Measurements from ENCODE around the gene NUP214.

Gene NUP214

DNA sequence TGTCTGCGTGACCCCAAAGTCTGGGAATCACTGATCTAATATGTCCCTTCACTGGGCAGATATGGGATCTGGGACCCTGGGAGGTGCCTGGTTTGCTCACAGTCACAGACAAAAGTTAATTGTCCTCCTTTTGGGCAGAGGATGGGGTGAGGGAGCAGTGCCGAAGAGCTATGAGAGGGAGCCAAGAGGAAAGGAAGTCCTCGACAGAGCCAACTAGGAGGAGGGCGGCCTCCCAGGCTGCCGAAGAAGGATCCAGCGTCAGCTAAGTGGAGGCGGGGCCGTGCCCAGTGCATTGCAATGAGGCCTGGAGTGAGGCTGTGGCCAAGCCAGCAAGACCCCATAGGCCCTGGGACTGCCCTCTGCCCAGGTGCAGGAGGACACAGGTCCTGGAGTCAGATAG lies 17.6 kb upstream of the NUP214 start (continued):
- TF ChIP-seq ZNF10 (tag by site-specific recombination; IDR thresholded peaks at IDR 0.05), result no peak

DNA sequence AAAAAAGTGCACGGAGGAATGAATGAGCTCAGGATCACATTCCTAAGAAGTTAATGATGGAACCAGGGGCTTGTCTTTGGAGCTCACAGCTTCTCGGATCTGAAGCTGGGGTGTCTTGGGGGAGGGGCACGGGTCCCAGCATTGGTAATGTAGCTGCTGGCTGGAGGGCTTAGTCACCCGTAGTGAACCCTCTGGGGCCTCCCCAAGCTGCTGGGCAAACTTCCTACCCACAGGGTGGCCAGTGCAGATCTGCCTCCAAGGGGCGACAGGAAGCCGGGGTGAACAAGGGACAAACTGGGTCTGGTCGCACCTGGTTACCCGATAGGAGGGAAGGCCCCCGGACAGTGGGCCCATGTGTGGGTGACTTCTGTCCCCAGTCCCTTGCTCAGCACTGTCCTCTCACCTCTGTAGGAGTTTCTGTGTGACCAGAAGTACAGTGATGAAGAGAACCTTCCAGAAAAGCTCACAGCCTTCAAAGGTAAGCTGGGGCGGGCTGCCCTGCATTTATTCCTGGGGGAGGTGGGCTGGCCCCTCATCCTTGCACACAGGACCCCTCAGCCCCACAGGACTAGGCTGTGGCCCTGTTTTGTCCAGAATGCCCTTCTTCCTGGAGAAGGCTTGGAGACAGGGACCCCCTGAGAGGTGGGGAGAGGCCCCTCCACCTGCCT lies 14.1 kb upstream of the NUP214 start:
- CTCF ChIA-PET, result interaction anchor here (0.6 to 2.5 kb wide), 2 partner anchors 11 to 54 kb away, joined by 3 to 15 read pairs; no protein-coding TSS in a partner anchor
- Histone ChIP-seq H3K9me3 (ENCODE audit: control insufficient read depth, insufficient read depth, low read depth, low read length) (no peaks in the 10 kb centered on the region), H3K36me3 (ENCODE audit: control insufficient read depth in 2 of 2, insufficient read depth in 1 of 2, low read length in 2 of 2) (peaks cover 0 to 7% of the 10 kb centered on the region in 2 experiments; a peak in 1 of 3 replicates), H3K4me1 (ENCODE audit: control insufficient read depth, insufficient read depth, low read length) (no peaks in the 10 kb centered on the region), H3K27ac (ENCODE audit: extremely low read depth, low read depth, low read length) (no peak overlapping the region), H3K4me3 (ENCODE audit: low read depth, low read length) (no peak overlapping the region)
- TF ChIP-seq ZNF398 (tag by site-specific recombination; IDR thresholded peaks at IDR 0.05) (no peak), ZNF155 (tag by site-specific recombination; IDR thresholded peaks at IDR 0.05) (no peak)
- POLR2A ChIA-PET, result interaction anchor here (0.6 to 2.0 kb wide), 3 partner anchors 14 to 317 kb away, joined by 3 to 10 read pairs (median 4); partner anchors contain the start of gene NUP214

DNA sequence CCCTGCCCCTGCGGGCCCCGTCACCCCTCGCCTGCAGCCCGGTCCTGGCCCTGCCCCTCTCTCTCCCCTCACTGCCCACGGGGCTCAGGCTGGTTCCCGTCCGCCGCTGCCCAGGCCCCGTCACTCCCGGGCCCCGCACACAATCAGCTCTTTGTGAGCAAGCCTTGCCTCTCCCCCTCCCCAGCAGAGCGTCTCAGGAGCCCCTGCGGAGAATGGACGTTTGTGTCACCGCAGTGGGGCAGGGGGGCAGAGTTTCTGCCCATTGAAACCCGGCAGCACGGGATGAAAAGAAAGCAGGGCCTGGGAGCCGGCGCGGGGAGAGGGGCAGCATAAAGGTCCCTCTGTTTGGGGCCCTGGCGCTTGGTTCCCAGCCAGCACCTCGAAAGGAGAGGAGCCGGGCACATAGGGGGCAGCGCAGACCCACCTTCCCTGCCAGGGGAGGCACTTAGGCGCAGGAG lies 13.5 kb upstream of the NUP214 start:
- Histone ChIP-seq H3K4me3 (ENCODE audit: low read depth, low read length) (no peak overlapping the region), H3K36me3 (ENCODE audit: control insufficient read depth in 2 of 2, insufficient read depth in 1 of 2, low read length in 2 of 2) (peaks cover 0 to 7% of the 10 kb centered on the region in 2 experiments; a peak in 1 of 3 replicates), H3K27ac (ENCODE audit: extremely low read depth, low read depth, low read length) (no peak overlapping the region), H3K4me1 (ENCODE audit: control insufficient read depth, insufficient read depth, low read length) (no peaks in the 10 kb centered on the region), H3K9me3 (ENCODE audit: control insufficient read depth, insufficient read depth, low read depth, low read length) (no peaks in the 10 kb centered on the region)
- ChIA-PET CTCF (interaction anchor here (0.6 to 2.5 kb wide), 2 partner anchors 12 to 54 kb away, joined by 3 to 15 read pairs; no protein-coding TSS in a partner anchor), POLR2A (interaction anchor here (1.7 to 2.4 kb wide), 2 partner anchors 13 to 15 kb away, joined by 4 to 11 read pairs; partner anchors contain the start of genes AIF1L and NUP214)
- TF ChIP-seq ZNF2 (tag by site-specific recombination; IDR thresholded peaks at IDR 0.05) (no peak), ZIC2 (tag by site-specific recombination; IDR thresholded peaks at IDR 0.05) (0 out of 2 replicates have a peak, but pooled peaks have one; percentile 11)

DNA sequence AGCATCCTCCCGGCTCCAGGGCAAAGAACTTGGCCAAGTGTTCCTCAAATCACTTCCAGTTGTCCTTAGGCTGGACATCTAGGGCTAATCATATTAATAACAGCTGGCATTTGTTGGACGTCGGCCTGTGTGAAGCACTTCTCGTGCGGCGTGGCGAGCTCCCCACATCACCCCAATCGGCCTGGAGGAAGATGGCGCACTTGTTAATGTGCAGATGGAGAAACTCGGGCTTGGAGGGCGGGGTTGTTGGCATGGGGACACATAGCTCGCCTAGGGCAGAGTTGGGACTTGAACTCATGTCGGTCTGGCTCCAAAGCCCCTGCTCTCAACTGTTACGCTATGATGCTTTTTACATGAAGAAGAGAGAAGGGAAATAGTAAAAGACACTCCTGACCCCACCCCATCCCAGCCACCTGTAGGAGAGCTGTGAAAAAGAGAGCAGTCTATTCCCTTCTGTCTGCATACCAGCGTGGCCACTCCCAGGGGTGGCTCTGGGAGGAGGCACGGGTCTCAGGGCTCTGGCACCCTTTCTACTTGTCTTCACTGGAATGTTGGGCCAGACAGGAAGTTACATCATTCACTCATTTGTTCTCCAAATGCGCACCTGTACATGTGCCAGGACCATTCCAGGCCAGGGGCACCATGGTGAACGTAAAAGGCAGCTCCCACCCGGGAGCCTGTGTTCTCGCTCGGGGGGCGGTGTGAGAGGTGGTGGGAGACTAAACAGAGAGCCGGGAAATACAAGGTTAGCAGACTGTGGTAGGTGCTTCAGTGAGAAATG lies 12.8 kb upstream of the NUP214 start:
- Histone ChIP-seq H3K36me3 (ENCODE audit: control insufficient read depth in 2 of 2, insufficient read depth in 1 of 2, low read length in 2 of 2) (peaks cover 0 to 8% of the 10 kb centered on the region in 2 experiments; a peak in 1 of 3 replicates), H3K27ac (ENCODE audit: extremely low read depth, low read depth, low read length) (no peak overlapping the region)
- CTCF ChIA-PET, result interaction anchor here (1.2 kb wide), 1 partner anchor 28 kb away, joined by 4 read pairs; no protein-coding TSS in a partner anchor
- TF ChIP-seq, protein P1, sequence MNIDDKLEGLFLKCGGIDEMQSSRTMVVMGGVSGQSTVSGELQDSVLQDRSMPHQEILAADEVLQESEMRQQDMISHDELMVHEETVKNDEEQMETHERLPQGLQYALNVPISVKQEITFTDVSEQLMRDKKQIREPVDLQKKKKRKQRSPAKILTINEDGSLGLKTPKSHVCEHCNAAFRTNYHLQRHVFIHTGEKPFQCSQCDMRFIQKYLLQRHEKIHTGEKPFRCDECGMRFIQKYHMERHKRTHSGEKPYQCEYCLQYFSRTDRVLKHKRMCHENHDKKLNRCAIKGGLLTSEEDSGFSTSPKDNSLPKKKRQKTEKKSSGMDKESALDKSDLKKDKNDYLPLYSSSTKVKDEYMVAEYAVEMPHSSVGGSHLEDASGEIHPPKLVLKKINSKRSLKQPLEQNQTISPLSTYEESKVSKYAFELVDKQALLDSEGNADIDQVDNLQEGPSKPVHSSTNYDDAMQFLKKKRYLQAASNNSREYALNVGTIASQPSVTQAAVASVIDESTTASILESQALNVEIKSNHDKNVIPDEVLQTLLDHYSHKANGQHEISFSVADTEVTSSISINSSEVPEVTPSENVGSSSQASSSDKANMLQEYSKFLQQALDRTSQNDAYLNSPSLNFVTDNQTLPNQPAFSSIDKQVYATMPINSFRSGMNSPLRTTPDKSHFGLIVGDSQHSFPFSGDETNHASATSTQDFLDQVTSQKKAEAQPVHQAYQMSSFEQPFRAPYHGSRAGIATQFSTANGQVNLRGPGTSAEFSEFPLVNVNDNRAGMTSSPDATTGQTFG (tag by site-specific recombination; IDR thresholded peaks at IDR 0.05; ENCODE audit: borderline replicate concordance), result no peak
- TF ChIP-seq TSHZ1 (tag by site-specific recombination; IDR thresholded peaks at IDR 0.05; ENCODE audit: borderline replicate concordance) (no peak), ZNF112 (tag by site-specific recombination; IDR thresholded peaks at IDR 0.05) (no peak), ZNF121 (tag by site-specific recombination; IDR thresholded peaks at IDR 0.05) (no peak), ZNF133 (tag by site-specific recombination; IDR thresholded peaks at IDR 0.05) (no peak), ZNF843 (tag by site-specific recombination; IDR thresholded peaks at IDR 0.05) (no peak), SCRT1 (tag by site-specific recombination; IDR thresholded peaks at IDR 0.05; ENCODE audit: borderline replicate concordance) (no peak)
- TF ChIP-seq, protein P2, sequence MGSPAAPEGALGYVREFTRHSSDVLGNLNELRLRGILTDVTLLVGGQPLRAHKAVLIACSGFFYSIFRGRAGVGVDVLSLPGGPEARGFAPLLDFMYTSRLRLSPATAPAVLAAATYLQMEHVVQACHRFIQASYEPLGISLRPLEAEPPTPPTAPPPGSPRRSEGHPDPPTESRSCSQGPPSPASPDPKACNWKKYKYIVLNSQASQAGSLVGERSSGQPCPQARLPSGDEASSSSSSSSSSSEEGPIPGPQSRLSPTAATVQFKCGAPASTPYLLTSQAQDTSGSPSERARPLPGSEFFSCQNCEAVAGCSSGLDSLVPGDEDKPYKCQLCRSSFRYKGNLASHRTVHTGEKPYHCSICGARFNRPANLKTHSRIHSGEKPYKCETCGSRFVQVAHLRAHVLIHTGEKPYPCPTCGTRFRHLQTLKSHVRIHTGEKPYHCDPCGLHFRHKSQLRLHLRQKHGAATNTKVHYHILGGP (tag by site-specific recombination; IDR thresholded peaks at IDR 0.05), result no peak
- TF ChIP-seq, protein P3, sequence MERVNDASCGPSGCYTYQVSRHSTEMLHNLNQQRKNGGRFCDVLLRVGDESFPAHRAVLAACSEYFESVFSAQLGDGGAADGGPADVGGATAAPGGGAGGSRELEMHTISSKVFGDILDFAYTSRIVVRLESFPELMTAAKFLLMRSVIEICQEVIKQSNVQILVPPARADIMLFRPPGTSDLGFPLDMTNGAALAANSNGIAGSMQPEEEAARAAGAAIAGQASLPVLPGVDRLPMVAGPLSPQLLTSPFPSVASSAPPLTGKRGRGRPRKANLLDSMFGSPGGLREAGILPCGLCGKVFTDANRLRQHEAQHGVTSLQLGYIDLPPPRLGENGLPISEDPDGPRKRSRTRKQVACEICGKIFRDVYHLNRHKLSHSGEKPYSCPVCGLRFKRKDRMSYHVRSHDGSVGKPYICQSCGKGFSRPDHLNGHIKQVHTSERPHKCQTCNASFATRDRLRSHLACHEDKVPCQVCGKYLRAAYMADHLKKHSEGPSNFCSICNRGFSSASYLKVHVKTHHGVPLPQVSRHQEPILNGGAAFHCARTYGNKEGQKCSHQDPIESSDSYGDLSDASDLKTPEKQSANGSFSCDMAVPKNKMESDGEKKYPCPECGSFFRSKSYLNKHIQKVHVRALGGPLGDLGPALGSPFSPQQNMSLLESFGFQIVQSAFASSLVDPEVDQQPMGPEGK (tag by site-specific recombination; IDR thresholded peaks at IDR 0.05), result no peak

More for the DNA sequence above, 12.8 kb upstream of the NUP214 start:
- H3K9me3 ChIP-seq (ENCODE audit: control insufficient read depth, insufficient read depth, low read depth, low read length), result no peaks in the 10 kb centered on the region
- no peaks in the 10 kb centered on the region for H3K4me1 ChIP-seq (ENCODE audit: control insufficient read depth, insufficient read depth, low read length)
- H3K4me3 ChIP-seq (ENCODE audit: low read depth, low read length), result no peak overlapping the region
- POLR2A ChIA-PET, result interaction anchor here (1.3 to 2.4 kb wide), 3 partner anchors 12 to 16 kb away, joined by 4 to 11 read pairs (median 11); partner anchors contain the start of genes AIF1L and NUP214
